Lower leg skin (tissue), 4 donors: ENCODE results near the gene TMEM38A. TPM values are rescaled to one million over a fixed set of nuclear protein-coding genes. Genes with fewer than 3 reads are reported as not detected.
A peak's percentile ranks its signal among the peaks of the same experiment; 100 is the strongest.
"Not testable (repeated sequence)": the region's sequence is repeated elsewhere in the genome, so short reads cannot be mapped to it uniquely, and the experiment has no call there.

Experiments used
- DNase-seq, 2 donors: peaks; one replicate each; pipeline ENCODE4 v3.0.0-alpha.2; 2019; ENCODE audit warnings: low spot score in 2 of 2
- H3K4me3 ChIP-seq: fragments of 200-600 bp; sonication (generic); 2 replicates; pipeline ENCODE4 v1.5.1; 2017; ENCODE audit warnings: mild to moderate bottlenecking, low read depth; ENCODE audit not compliant: poor library complexity, severe bottlenecking
- CTCF ChIP-seq, 3 donors: fragments of 450-650 bp; IDR thresholded peaks; one replicate each; pipeline ENCODE4 v1.5.1; 2016; ENCODE audit warnings: antibody characterized with exemption in 3 of 3, mild to moderate bottlenecking in 3 of 3, moderate library complexity in 2 of 3
- POLR2A ChIP-seq, 2 donors: fragments of 450-650 bp; IDR thresholded peaks; one replicate each; pipeline ENCODE4 v1.6.1; 2016 to 2017; ENCODE audit warnings: antibody characterized with exemption in 2 of 2, mild to moderate bottlenecking in 1 of 2, moderate library complexity in 1 of 2
- WGBS, 2 donors: methylation state at CpG; one replicate each; pipeline ENCODE4 v1.1.5; 2018; 5-methylcytosine and 5-hydroxymethylcytosine counted together
- intact Hi-C: fragments of 100-400 bp; cut with DNase I; formaldehyde crosslinking; loops from one replicate; pipeline ENCODE4 v1.15.0; 2023; ENCODE audit warnings: low total_unique reads
- total RNA-seq, 4 donors: library from RNA; depleted of rRNA; stranded (reverse); fragments of >200 nt; gene quantifications; one replicate each; pipeline ENCODE4 v1.1.0, GENCODE V29; 2016

The TMEM38A gene
- total RNA-seq, 4 donors from 2014 or later: 1.3 to 3.2 (median 2.2) TPM

GRCh38 chr19:16659832-16660708 lies 869 bp upstream of the TMEM38A start, which contains the start of gene SMIM7:
TSS of gene SMIM7 (minus strand) at chr19:16660144. CDS start at chr19:16660110, 34 bp downstream.
- H3K4me3 ChIP-seq: peak within 1 kb of the TSS; percentile 69
- intact Hi-C loops: no loop called here
- WGBS, 2 donors: 0 to 1% methylated on average over 54 to 58 of the region's 60 CpGs
- DNase-seq: peak; percentile 98 to 99
- peak in 1 of 2 donors; percentile 50 for TF ChIP-seq POLR2A (IDR thresholded peaks at IDR 0.05)
- no peak for TF ChIP-seq CTCF (IDR thresholded peaks at IDR 0.05)

DNA sequence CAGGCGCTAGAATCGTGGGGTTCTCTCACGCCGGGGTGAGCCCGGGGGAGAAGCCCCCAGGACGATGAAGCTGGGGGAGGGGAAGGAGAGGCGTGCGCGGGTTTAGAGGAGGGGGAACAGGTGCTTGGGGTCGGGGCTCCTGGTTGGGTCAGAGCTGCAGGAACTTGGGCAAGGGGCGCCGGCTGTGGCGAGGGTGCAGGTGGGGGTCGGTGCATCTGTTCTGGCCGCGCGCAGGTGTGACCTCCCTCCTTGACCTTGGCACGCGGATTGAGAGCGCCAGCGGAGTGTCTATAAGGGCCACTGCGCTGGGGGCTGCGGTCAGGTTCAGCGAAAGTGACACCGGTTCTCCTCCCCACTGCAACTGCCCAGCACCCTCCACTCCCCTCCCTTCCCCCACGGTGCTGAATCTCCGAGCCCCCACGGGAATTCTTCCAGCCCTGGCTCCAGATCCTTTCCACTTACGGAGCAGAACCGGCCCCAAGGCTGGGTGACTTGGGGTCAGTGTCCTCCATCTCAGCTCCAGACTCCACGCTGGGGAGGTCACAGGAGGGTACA lies 618 bp downstream of the TMEM38A start:
- intact Hi-C loops: no loop called here
- no peak for TF ChIP-seq CTCF (IDR thresholded peaks at IDR 0.05)
- no peak for TF ChIP-seq POLR2A (IDR thresholded peaks at IDR 0.05)
- peak; percentile 17 to 87 for DNase-seq
- peak overlapping the region; percentile 63 for H3K4me3 ChIP-seq
- WGBS, 2 donors: 2 to 4% methylated on average over 28 to 31 of the region's 31 CpGs

GRCh38 chr19:16668176-16668575 lies 7.2 kb downstream of the TMEM38A start:
- TF ChIP-seq POLR2A (IDR thresholded peaks at IDR 0.05): no peak
- TF ChIP-seq CTCF (IDR thresholded peaks at IDR 0.05): no peak
- WGBS, 2 donors: 92% methylated on average over 5 of the region's 5 CpGs
- H3K4me3 ChIP-seq: no peak overlapping the region

DNA sequence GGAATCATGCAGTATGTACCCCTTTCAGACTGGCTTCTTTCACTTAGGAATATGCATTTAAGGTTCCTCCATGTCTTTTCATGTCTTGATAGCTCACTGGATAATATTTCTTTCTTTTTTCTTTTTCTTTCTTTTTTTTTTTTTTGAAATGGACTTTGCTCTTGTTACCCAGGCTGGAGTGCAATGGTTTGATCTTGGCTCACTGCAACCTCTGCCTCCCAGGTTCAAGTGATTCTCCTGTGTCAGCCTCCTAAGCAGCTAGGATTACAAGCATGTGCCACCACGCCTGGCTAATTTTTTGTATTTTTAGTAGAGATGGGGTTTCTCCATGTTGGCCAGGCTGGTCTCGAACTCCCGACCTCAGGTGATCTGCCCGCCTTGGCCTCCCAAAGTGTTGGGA lies 7.8 kb downstream of the TMEM38A start:
- WGBS, 2 donors: 95 to 98% methylated on average over 4 of the region's 4 CpGs
- DNase-seq, H3K4me3 ChIP-seq, intact Hi-C loops: not testable (repeated sequence)

More at GRCh38 chr19:16668176-16668575, 7.2 kb downstream of the TMEM38A start:
- intact Hi-C loops: no loop called here
- DNase-seq: no peak

- TF ChIP-seq POLR2A (IDR thresholded peaks at IDR 0.05): no peak
- TF ChIP-seq CTCF (IDR thresholded peaks at IDR 0.05): no peak
- no peak for DNase-seq
- intact Hi-C loops: no loop called here
- H3K4me3 ChIP-seq: no peak overlapping the region
- WGBS, 2 donors: 93 to 95% methylated on average over 13 of the region's 13 CpGs
These were observed 9.4 kb downstream of the TMEM38A start for GRCh38 chr19:16670291-16670690.

GRCh38 chr19:16671652-16672274 lies 10.8 kb downstream of the TMEM38A start:
- H3K4me3 ChIP-seq: no peak overlapping the region
- DNase-seq: no peak
- 79 to 85% methylated on average over 9 to 12 of the region's 12 CpGs for WGBS, 2 donors
- intact Hi-C loops: no loop called here
- TF ChIP-seq CTCF (IDR thresholded peaks at IDR 0.05): no peak
- TF ChIP-seq POLR2A (IDR thresholded peaks at IDR 0.05): no peak
